ENCODE data around the gene IDE.

The IDE gene

DNA sequence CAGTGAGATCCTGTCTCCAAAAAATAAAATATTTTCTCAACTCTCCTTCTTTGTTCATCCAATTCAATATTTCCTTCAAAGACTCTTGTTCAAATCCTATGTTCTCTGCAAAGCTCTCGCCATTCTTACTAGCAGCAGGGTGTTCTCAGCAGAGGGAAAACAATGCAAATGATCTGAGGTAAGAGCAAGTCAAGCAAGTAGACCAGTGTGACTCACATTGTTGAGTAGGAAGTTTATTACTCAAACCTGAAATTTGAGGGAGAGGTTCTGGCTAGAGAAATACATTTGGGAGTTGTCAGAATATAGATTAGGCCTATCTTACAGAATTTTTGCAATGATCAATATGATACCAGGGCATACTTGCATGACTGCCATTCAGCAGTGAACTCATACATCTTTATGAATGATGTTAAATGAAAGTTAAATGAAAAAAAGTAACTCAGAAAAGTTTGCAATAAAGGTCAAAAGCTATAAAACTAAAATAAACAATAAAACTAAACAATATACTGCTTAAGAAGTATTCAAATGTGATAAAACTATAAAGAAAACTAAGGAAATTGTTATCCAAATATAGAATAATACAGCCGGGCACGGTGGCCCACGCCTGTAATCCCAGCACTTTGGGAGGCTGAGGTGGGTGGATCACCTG, 5.8 kb downstream of the IDE start:
- peak in 1 of 2 experiments; percentile 10 for DNase-seq (ENCODE audit: low read depth in 2 of 2)

DNA sequence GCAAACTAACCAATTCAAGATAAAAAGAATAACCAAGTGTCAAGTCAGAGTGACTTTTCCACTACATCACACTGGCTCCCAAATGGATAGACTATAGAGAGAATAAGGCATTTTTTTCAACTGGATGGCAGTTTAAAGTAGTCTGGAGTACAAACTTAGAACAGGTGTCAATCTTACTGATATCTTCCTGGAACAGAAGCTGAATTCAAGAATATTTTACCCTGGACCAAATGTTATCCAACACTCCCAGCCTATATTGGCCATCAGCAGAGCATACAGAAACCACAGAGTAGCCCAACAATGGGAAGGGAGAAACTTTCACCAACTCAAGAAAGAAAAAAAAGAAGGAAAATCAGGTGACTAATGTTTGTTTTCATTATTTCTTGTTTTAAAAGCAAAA, 11.5 kb downstream of the IDE start:
- DNase-seq (ENCODE audit: low read depth in 2 of 2) = no peak

DNA sequence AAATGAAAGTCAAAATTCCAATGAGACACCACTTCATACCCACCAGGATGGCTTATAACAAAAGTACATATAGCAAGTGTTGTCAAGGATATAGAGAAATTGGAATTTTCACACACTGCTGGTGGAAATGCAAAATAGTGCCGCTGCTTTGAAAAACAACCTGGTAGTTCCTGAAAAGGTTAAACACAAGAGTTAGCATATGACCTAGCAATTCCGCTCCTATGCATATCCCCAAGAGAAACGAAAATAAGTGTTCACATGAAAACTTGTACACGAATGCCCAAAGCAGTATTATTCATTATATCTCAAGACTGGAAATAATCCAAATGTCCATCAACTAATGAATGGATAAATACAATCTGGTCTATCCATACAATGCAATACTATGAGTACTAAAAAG, 14.8 kb downstream of the IDE start:
- no peak for DNase-seq (ENCODE audit: low read depth in 2 of 2)

DNA sequence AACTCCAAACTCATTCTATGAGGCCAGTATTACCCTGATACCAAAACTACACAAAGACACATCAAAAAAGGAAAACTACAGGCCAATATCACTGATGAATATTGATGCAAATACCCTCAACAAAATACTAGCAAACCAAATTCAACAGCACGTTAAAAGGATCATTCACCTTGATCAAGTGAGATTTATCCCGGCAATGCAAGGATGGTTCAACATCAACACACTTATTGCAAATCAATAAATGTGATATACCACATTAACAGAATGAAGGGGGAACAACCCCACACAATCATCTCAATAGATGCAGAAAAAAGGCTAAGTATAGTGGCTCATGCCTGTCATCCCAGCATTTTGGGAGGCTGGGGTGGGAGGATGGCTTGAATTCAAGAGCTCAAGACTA, 19.9 kb downstream of the IDE start:
- DNase-seq (ENCODE audit: low read depth in 2 of 2) = no peak

DNA sequence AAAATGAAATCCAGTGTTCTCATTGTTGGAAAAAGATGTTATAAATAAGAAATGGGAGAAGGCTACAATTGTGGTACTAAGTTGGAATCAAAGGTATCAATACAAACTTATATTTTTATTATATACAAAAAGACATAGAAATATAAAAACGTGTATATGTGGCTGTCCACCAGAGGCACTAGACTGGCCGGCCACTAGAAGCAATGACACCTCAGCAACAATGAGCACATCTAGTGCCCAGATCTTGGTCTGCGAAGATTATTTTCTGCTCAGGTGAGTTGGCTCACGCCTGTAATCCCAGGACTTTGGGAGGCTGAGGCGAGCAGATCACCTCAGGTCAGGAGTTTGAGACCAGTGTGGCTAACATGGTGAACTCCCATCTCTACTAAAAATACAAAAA, 21.6 kb downstream of the IDE start:
- DNase-seq (ENCODE audit: low read depth in 2 of 2) = no peak

DNA sequence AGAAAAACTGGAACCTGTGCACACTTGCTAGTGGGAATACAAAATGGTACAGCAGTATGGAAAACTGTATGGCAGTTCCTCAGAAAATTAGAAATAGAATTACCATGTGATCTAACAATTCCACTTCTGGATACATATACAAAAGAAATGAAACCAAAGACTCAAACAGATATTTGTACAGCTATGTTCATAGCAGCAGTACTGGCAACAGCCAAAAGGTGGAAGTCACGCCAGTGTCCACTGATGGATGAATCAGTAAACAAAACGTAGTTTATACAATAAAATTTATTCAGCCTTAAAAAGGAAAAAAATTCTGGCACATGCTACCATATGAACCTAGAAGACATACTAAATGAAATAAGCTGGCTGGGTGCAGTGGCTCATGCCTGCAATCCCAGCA, 23.0 kb downstream of the IDE start:
- DNase-seq (ENCODE audit: low read depth in 2 of 2) = no peak

DNA sequence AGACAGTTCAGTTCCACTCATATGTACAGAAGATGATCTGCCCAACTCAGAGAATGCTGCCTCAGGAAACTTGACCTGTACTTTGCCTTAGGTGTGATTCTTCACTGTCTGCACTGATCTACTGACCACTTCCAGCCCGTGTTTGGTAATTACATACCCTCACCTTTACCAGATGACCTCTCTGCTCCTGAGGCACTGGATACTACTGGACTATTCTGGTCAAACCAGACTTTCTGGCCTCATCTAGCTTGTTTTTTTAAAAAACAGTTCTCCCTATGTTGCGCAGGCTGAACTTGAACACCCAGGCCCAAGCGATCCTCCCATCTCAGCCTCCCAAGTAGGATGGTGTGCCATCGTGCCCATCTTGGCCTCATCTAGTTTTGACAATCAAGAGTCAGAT, 26.2 kb downstream of the IDE start:
- no peak for DNase-seq (ENCODE audit: low read depth in 2 of 2)

DNA sequence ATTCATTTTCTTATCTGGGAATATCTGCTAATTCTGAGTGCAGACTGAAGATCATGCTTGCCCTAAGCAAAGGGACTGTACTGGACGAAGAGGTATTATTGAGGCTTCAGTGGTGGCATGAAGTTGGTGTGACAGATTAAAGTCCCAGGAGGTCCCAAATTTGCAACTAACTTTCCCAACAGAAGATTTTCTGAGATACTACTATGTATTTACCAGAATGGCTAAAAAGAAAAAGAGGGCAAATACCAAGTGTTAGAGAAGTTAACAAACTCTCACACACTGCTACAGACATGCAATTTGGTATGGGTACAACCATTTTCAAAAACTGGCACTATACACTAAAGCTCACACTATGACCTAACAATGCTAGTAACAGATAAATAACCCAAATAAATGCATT, 28.3 kb downstream of the IDE start:
- DNase-seq (ENCODE audit: low read depth in 2 of 2) = no peak

DNA sequence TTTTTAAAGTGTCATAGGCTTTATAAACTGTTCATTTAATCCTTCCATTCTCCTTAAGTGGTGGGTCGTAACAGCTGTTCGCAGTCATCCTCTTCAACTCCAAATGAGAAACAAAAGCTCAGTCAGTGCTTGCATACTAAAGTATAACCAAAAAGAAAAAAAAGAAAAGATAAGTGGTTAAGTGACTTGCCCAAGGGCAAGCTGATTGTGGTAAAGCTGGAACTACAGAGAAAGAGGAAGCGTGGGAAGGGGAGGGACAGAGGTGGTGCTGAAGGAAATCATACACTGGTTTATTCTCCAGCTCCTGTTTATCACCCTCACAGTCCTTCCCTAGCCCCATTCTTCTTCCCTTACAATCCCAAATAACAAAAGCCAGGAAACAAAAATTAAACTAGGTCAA, 29.6 kb downstream of the IDE start:
- no peak for DNase-seq (ENCODE audit: low read depth in 2 of 2)

DNA sequence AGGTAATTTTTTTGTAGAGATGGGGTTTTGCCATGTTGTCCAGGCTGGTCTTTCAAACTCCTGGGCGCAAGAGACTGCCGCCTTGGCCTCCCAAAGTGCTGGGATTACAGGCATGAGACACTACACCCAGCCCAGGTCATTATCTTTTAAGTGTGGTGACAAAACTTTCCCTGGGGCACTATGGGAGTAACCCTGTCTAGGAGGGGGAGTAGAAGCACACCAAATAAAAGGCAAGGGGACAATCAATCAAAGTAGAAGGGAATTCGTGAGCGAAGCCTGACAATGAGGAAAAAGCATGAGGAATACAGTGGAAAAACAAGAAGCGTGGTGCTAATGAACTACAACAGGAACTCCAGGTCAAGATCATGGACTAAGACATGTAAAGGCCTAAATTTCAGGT, 31.4 kb downstream of the IDE start:
- DNase-seq (ENCODE audit: low read depth in 2 of 2) = no peak

DNA sequence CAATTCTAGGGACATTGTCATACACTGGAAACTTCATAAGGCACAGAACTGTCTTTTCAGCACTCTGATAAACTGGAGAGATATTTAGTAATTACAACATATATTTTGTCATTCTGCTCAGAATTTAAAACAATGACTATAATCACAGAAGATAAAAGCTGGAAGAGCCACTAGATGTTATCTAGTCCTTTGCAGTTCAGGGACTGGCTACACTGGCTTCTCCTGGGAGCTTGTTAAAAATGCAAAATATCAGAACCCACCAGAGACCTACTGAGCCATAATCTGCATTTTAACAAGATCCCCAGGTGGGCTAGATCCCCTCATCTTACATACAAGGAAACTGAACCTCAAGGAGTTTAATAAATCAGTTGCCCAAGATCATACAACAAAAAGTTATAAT, 32.3 kb downstream of the IDE start:
- DNase-seq (ENCODE audit: low read depth in 2 of 2) = no peak

DNA sequence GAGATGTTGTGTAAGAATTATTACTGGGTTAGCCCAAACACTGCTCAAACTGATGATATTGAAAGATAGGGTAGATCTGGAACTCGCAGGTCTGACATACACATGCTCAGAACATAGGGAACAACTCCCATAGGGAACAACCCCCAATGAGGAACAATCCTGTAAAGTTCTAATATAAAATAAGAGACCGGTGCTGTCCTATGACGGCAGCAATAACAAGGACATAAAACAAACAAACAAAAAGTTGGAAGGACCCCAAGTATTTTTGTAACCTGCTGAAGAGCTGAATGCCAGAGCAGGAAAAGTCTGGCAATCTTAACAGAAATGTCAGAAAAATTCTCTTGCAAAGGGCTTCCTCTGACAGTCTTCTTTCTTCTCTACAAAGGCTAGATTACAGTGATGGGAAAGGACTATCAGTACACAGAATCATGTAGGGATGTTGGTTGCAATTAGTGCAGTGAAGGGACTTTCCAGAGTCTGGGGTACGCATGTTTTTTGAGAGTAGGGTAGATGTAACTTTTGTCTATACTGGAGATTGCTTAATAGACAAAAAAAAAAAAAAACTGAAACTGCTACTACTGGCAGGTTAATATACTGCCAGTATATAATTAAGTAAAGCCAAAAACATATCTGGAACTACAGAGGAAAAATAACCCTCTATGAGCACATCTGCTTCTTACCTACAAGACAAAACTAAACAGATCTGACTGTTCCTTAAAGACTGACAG, 35.5 kb downstream of the IDE start:
- no peak for DNase-seq (ENCODE audit: low read depth in 2 of 2)

DNA sequence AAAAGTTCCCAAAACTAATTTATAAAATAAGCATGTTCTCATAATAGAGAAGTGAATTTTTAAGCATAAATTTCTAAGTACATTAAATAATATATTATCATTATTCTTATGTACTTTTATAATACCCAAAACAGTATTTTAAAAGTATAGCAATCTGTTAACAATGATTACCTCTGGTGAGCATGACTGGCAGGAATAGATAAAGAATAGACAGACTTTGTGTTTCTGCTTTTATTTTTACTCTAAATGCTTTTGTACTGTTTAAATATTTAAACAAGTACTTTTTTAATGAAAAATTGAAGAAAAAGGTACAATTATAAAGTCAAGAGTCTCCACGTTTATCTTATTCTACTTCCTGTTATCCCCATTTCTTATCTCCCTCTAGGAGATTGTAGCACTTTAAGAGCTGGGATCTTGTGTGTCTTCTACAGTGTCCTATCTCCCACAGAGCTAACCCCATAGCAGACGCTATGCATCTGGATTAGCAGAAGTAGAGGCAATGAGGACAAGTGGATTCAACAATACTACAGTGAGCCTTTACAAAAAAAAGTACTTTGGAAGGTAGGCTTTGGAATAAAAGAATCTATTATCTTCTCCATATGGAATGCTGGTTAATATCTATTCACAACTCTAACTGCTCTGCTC, 42.9 kb downstream of the IDE start:
- no peak for DNase-seq (ENCODE audit: low read depth in 2 of 2)

DNA sequence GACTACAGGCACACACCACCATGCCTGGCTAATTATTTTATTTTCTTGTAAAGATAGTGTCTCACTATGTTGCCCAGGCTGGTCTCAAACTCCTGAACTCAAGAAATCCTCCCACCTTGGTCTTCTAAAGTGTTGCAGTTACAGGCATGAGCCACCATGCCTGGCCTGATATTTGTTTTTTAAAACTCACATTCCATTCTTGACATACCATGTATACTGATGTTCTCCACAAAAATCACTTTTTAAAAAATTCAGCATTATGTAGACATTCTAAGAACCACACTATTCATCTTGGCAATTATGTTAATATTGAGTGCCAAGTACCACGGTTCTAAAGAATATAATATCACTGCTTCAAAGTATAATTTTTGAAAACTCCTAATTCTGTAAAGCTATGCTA, 43.5 kb downstream of the IDE start:
- peak; percentile 5 to 6 for DNase-seq (ENCODE audit: low read depth in 2 of 2)

DNA sequence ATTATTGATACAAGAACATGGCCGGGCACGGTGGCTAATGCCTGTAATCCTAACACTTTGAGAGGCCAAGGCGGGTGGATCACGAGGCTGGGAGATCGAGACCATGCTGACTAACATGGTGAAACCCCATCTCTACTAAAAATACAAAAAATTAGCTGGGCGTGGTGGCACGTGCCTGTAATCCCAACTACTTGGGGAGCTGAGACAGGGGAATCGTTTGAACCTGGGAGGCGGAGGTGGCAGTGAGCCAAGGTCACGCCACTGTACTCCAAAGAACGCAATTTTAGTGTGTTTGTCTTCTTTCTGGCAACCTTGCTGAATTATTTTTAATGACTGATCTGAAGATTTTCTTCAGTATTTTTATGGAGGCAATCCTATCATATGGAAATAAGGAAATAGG, 46.2 kb downstream of the IDE start:
- no peak for DNase-seq (ENCODE audit: low read depth in 2 of 2)

DNA sequence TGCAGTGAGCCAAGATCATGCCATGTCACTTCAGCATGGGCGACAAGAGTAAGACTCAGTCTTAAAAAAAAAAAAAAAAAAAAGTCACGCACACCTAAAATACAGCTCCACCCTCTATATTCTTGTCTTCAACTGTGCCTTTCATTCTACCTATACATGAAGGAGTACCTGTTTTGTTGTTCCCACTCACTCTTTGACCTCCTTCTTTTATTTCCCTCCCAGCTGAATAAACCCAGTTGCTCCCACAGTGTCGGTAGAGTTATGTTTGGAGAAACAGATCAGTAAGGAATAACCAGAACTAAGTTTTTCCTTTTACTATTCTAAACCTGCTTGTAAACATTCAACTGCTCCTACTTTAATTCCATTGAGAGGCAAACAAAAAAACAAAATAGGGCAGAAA, 50.3 kb downstream of the IDE start:
- DNase-seq (ENCODE audit: low read depth in 2 of 2) = no peak

DNA sequence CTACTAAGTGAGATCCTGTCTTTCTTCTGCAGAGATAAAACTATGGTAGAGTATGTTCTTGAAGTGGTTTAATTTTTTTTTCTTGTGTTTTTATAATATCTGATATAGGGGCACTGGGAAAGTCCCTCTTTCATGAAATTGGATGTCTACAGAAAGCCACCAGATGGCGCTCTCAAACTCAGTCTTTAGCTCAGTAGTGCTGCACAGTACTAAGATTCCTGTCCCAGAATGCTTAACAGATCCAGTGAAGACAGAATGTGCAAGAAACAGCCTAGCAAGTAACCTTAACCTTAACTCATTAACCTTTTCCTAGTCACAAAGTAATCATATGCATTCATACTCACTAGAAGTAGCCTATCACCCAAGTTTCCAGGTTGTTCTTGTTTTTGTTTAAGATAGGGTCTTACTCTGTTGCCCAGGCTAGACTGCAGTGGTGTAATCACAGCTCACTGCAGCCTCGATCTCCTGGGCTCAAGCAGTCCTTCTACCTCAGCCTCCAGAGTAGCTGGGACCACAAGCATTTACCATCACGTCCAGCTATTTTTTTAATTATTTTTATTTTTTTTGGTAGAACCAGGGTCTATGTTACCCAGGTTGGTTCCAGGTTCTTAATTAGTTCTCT, 56.7 kb downstream of the IDE start:
- peak; percentile 26 to 46 for DNase-seq (ENCODE audit: low read depth in 2 of 2)

DNA sequence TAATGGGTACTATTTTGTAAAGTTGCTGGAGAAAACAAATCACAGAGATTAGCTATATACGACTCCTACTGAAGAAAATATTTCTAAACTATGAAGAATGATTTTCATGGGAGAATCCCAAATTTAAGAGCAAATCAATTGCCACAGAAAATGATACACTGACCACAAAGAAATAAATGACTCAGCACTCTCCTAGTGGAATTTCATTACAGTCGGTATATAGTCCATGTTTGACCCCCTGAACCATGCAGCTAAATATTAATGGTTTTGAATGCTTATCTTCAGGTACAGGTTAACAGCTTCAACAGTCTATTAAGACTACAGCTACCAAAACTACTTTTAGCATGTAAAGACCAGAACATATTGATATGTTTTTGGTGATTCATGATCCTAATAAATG, 65.0 kb downstream of the IDE start:
- no peak for DNase-seq (ENCODE audit: low read depth in 2 of 2)

DNA sequence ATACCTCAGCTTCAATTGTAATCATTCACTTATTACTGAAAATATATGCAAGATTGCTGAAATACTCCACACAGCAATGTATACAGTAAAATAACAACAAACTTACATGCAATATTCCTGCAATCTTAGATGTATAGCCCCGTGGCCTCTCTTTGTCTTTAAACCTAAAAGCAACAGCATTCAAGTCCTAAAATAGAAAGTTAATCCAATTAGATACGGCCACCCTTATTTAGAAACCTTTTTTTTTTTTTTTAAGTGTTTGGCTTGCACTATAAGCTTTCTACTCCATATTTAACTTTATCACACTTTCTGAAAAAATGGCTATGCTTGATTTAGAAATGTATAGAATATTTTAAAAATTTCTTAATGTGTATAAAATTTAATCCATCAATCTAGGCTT, 67.6 kb downstream of the IDE start:
- no peak for DNase-seq (ENCODE audit: low read depth in 2 of 2)

DNA sequence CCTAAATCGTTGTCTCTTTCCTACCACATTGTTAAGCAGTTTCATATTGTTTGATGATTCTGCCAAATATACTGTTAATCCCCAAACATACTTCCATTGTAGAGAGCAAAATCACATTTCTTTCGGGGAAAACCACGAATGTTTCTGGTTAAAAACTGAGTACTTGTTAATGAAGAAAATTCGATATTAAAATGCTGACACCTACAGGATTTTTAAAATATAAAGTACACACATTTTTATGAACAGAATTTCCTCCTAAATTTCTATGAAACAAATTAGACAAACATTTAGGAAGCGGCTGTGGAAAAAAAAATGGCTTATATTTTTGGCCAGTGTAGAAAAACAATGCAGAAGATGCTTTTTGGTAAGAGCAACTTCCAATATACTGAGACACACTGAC, 68.8 kb downstream of the IDE start:
- DNase-seq (ENCODE audit: low read depth in 2 of 2) = no peak

DNA sequence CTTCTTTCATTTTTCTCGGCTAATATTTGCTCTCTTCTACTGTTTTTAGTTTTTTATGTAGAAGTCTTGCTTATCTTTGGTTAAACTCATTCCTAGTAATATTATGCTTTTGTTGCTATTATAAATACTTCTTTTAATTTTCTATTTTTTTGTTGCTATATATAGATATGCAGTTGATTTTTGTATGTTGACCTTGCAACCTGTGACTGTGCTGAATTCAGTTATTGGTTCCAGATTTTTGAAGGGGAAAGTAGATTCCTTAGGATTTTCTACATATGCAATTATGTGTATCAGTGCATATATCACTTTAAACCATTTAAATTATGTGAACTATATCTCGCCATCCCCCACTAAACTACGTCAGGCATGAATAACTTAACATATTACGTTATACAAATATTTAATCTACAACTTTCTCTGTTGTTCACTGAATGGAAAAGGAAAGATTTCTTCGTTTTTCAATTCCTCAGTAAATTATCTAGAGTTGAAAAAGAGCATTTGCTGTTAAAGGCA, 71.5 kb downstream of the IDE start:
- DNase-seq (ENCODE audit: low read depth in 2 of 2) = peak; percentile 3 to 6

DNA sequence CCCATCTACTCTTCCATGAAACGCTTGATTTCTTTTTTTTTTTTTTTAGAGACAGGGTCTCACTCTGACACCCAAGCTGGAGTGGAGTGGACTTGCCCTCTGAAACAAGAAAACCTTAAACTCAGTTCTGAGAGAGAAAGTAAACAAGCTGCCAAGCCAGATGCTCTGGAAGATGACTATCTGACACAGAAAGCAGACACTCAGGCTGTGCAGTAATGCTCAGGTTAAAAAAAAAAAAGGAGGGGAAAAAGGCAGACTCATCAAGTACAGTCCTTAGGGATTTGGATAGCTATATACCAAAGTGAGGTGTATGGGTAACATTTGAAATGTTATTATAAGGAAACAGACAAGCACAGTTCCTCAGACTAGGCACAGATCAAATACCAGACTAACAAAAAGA, 80.5 kb downstream of the IDE start:
- no peak for DNase-seq (ENCODE audit: low read depth in 2 of 2)

DNA sequence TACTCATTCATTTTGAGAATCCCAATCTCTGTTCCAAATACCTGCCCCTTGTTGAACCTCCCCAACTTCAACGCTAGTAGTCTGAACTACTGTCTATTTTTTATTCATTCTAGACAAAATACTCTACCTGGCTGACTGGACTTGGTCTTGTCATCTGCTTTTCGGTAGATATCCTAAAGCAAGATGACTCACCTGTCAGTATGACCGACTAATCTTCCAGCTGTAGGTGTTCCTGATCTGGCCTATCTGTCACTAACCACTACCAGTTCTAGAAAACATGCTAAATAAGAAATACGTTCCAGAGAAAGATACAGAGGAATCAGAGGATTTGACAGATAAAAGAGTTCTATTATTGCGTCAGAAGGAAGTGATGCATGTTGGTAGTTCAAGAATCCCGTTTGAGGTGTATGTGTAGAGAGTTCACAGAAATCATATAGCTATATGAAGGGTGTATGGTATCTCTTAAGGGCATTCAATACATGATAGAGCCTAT, 81.1 kb downstream of the IDE start:
- no peak for DNase-seq (ENCODE audit: low read depth in 2 of 2)

Measured in fibroblast of skin of left biceps (primary cell).